Measurements from ENCODE around the gene JPT2.
"Not testable (repeated sequence)": the region's sequence is repeated elsewhere in the genome, so short reads cannot be mapped to it uniquely, and the experiment has no call there.

The JPT2 gene

DNA sequence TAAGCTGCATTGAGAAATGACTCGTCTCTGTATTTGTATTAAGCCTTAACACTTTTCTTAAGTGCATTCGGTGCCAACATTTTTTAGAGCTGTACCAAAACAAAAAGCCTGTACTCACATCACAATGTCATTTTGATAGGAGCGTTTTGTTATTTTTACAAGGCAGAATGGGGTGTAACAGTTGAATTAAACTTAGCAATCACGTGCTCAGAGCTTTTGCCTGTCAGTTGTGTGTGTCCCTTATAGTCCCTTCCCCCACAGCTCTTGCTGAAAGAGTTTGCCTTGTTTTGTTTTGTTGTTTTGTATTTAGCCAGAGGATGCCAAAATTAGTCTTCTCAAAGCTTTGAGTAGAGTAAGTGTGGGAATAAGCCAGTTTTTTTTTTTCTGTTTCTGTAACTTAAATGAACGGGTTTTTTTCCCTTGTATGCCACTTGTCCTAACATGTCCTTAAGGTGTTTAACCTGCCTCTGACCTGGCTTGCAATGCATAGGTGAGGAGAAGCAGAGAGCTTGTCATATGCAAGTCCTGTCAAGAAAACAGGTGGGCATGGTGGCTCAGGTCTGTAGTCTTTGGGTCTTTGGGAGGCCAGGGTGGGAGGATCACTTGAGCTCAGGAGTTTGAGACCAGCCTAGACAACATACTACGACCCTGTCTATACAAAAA, 23.3 kb downstream of the JPT2 start:
- Histone ChIP-seq H3F3A (ENCODE audit: control insufficient read depth, insufficient read depth) (peaks cover 30% of the 10 kb centered on the region), H3K9me2 (replicated peaks; ENCODE audit: control insufficient read depth, low read length) (no peaks in the 10 kb centered on the region), H3K4me1 (ENCODE audit: control insufficient read depth, low read length) (peaks cover 10% of the 10 kb centered on the region), H3K9me3 (ENCODE audit: control insufficient read depth, insufficient read depth, low read length) (no peaks in the 10 kb centered on the region), H3K27me3 (ENCODE audit: control insufficient read depth, low read length) (no peaks in the 10 kb centered on the region), H3K79me2 (ENCODE audit: control insufficient read depth, low read length) (peaks cover 13% of the 10 kb centered on the region), H3K4me2 (ENCODE audit: low read length) (no peak overlapping the region), H3K27ac (ENCODE audit: low read depth, low read length) (no peak overlapping the region), H4K20me1 (ENCODE audit: control insufficient read depth, insufficient read depth, low read depth, low read length) (no peaks in the 10 kb centered on the region), H3K36me3 (ENCODE audit: control insufficient read depth, low read length) (peaks cover 67% of the 10 kb centered on the region), H3K4me3 (ENCODE audit: low read length) (no peak overlapping the region)
- no peak for TF ChIP-seq EZH2phosphoT487 (IDR thresholded peaks at IDR 0.05; ENCODE audit: borderline replicate concordance, low read length)
- TF ChIP-seq, protein P1, sequence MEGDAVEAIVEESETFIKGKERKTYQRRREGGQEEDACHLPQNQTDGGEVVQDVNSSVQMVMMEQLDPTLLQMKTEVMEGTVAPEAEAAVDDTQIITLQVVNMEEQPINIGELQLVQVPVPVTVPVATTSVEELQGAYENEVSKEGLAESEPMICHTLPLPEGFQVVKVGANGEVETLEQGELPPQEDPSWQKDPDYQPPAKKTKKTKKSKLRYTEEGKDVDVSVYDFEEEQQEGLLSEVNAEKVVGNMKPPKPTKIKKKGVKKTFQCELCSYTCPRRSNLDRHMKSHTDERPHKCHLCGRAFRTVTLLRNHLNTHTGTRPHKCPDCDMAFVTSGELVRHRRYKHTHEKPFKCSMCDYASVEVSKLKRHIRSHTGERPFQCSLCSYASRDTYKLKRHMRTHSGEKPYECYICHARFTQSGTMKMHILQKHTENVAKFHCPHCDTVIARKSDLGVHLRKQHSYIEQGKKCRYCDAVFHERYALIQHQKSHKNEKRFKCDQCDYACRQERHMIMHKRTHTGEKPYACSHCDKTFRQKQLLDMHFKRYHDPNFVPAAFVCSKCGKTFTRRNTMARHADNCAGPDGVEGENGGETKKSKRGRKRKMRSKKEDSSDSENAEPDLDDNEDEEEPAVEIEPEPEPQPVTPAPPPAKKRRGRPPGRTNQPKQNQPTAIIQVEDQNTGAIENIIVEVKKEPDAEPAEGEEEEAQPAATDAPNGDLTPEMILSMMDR (IDR thresholded peaks at IDR 0.05; ENCODE audit: low read depth, low read length, poor library complexity, severe bottlenecking): no peak

DNA sequence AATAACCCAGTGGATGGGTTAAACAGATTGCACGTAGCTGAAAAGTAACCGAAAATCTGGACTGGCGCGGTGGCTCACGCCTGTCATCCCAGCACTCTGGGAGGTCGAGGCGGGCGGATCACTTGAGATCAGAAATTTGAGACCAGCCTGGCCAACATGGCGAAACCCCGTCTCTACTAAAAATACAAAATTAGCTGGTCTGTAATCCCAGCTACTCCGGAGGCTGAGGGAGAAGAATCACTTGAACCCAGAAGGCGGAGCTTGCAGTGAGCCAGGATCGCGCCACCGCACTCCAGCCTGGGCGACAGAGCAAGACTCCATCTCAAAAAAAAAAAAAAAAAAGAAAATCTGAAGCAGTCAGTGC, 27.2 kb downstream of the JPT2 start:
- H3K9me2 ChIP-seq (replicated peaks; ENCODE audit: control insufficient read depth, low read length); H3K27me3 ChIP-seq (ENCODE audit: control insufficient read depth, low read length); H3K9me3 ChIP-seq (ENCODE audit: control insufficient read depth, insufficient read depth, low read length): not testable (repeated sequence)
- peak overlapping the region; percentile 88 for H3K4me3 ChIP-seq (ENCODE audit: low read length)
- H3K4me2 ChIP-seq (ENCODE audit: low read length): peak overlapping the region; percentile 69
- peaks cover 57% of the 10 kb centered on the region for H3K36me3 ChIP-seq (ENCODE audit: control insufficient read depth, low read length)
- peaks cover 39% of the 10 kb centered on the region for H3K4me1 ChIP-seq (ENCODE audit: control insufficient read depth, low read length)
- peaks cover 53% of the 10 kb centered on the region for H3K79me2 ChIP-seq (ENCODE audit: control insufficient read depth, low read length)
- H3K27ac ChIP-seq (ENCODE audit: low read depth, low read length): peak overlapping the region; percentile 69
- peaks cover 12% of the 10 kb centered on the region; the same call in 1 of the 2 replicates for H4K20me1 ChIP-seq (ENCODE audit: control insufficient read depth, insufficient read depth, low read depth, low read length)
- H3F3A ChIP-seq (ENCODE audit: control insufficient read depth, insufficient read depth): peaks cover 30% of the 10 kb centered on the region

DNA sequence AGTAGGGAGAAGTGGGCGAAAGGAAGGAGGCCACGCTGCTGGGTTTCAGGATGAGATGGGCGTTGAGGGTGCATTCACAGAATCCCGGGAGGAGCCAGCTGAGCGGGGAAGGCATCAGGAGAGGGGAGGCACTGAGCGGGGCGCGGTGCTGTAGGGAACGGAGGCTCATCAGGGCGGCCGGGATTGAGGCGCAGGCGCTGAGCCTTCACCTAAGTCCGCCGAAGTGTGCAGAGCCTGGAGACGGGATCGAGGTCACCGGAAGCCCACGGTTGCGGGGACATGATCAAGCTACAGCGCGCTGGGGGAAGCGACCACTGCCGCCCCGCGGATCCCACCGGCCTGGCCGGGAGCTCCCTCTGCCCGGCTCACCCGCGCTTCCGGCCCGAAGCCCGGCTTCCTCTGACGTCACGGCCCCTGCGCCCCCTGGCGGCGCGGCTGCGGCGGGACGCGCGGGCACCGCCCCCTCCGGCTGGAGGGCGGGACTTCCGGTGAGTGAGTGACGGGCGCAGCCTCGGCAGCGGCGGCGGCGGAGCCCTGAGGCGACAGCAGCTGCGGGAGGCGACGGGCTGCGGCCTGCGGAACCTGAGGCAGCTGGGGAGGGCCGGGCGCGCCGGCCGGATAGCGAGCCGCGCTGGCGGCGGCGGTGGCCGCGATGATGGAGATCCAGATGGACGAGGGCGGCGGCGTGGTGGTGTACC, 27.8 kb downstream of the JPT2 start, which contains the start of gene MAPK8IP3:
TSS of gene MAPK8IP3 (plus strand) at position 508 of the 698 bp plus-strand sequence. CDS start at position 653, 145 bp downstream.
- TF ChIP-seq, protein P1 (IDR thresholded peaks at IDR 0.05; ENCODE audit: low read depth, low read length, poor library complexity, severe bottlenecking): peak; percentile 73
- no peak for TF ChIP-seq EZH2phosphoT487 (IDR thresholded peaks at IDR 0.05; ENCODE audit: borderline replicate concordance, low read length)
- peaks cover 43% of the 10 kb centered on the region for H3K4me1 ChIP-seq (ENCODE audit: control insufficient read depth, low read length)
- H3K79me2 ChIP-seq (ENCODE audit: control insufficient read depth, low read length): peaks cover 58% of the 10 kb centered on the region
- peak within 1 kb of the TSS; percentile 69 for H3K27ac ChIP-seq (ENCODE audit: low read depth, low read length)
- H3K9me2 ChIP-seq (replicated peaks; ENCODE audit: control insufficient read depth, low read length): no peaks in the 10 kb centered on the region
- H3K9me3 ChIP-seq (ENCODE audit: control insufficient read depth, insufficient read depth, low read length): no peaks in the 10 kb centered on the region
- H3K4me2 ChIP-seq (ENCODE audit: low read length): peak within 1 kb of the TSS; percentile 98
- H3K27me3 ChIP-seq (ENCODE audit: control insufficient read depth, low read length): no peaks in the 10 kb centered on the region
- peaks cover 33% of the 10 kb centered on the region for H3F3A ChIP-seq (ENCODE audit: control insufficient read depth, insufficient read depth)
- peaks cover 52% of the 10 kb centered on the region for H3K36me3 ChIP-seq (ENCODE audit: control insufficient read depth, low read length)
- peak within 1 kb of the TSS; percentile 88 for H3K4me3 ChIP-seq (ENCODE audit: low read length)
- peaks cover 12% of the 10 kb centered on the region; the same call in 1 of the 2 replicates for H4K20me1 ChIP-seq (ENCODE audit: control insufficient read depth, insufficient read depth, low read depth, low read length)
